ENCODE measurements around the gene PIEZO2. TPM values are rescaled to one million over a fixed set of nuclear protein-coding genes. Genes with fewer than 3 reads are reported as not detected.

Gene PIEZO2
- total RNA-seq, 2 experiments from 2014 or later, result not detected

- CTCF ChIA-PET, result no interaction called here
- Mint-ChIP-seq H3K9me3 (no peaks in the 10 kb centered on the region), H3K36me3 (ENCODE audit: low read depth) (no peaks in the 10 kb centered on the region), H3K4me1 (ENCODE audit: low read depth) (no peaks in the 10 kb centered on the region), H3K27me3 (peaks cover 7% of the 10 kb centered on the region), H3K27ac (no peak overlapping the region), H3K4me3 (no peak overlapping the region)
- POLR2A ChIA-PET, result no interaction called here
- TF ChIP-seq CTCF (IDR thresholded peaks at IDR 0.05), result no peak
- ATAC-seq (ENCODE audit: poor library complexity) (no peak), DNase-seq (no peak)
- Histone ChIP-seq H3K27me3 (ENCODE audit: control insufficient read depth in 1 of 2, insufficient read depth in 2 of 2, low read length in 2 of 2) (no peaks in the 10 kb centered on the region), H3K4me1 (ENCODE audit: insufficient read depth, low read length) (no peaks in the 10 kb centered on the region), H3K9me3 (ENCODE audit: control insufficient read depth in 1 of 2, insufficient read depth in 1 of 2, low read length in 2 of 2) (no peaks in the 10 kb centered on the region), H3K27ac (ENCODE audit: low read depth in 1 of 2, low read length in 2 of 2) (no peak overlapping the region), H3K36me3 (ENCODE audit: insufficient read depth, low read length) (no peaks in the 10 kb centered on the region), H3K4me3 (ENCODE audit: low read length) (no peak overlapping the region)
- intact Hi-C loops (cut with DNase I, micrococcal nuclease), result no loop called here
Measured at GRCh38 chr18:11089931-11090715, 59.2 kb downstream of the PIEZO2 start.

GRCh38 chr18:11081009-11081532 lies 68.3 kb downstream of the PIEZO2 start:
- no peaks in the 10 kb centered on the region for H3K4me1 ChIP-seq (ENCODE audit: insufficient read depth, low read length)
- H3K36me3 ChIP-seq (ENCODE audit: insufficient read depth, low read length), result no peaks in the 10 kb centered on the region
- H3K36me3 Mint-ChIP-seq (ENCODE audit: low read depth), result no peaks in the 10 kb centered on the region
- H3K27ac Mint-ChIP-seq, result no peak overlapping the region
- no peak for DNase-seq
- H3K4me3 ChIP-seq (ENCODE audit: low read length), result no peak overlapping the region
- ATAC-seq (ENCODE audit: poor library complexity), result no peak
- H3K9me3 Mint-ChIP-seq, result no peaks in the 10 kb centered on the region
- intact Hi-C loops (cut with DNase I, micrococcal nuclease), result no loop called here
- CTCF ChIA-PET, result interaction anchor here (0.7 kb wide), 1 partner anchor 624 kb away, joined by 3 read pairs; no protein-coding TSS in a partner anchor
- no peaks in the 10 kb centered on the region for H3K27me3 Mint-ChIP-seq
- POLR2A ChIA-PET, result no interaction called here
- no peak for TF ChIP-seq CTCF (IDR thresholded peaks at IDR 0.05)
- H3K27ac ChIP-seq (ENCODE audit: low read depth in 1 of 2, low read length in 2 of 2), result no peak overlapping the region
- H3K4me3 Mint-ChIP-seq, result no peak overlapping the region
- H3K4me1 Mint-ChIP-seq (ENCODE audit: low read depth), result no peaks in the 10 kb centered on the region
- H3K27me3 ChIP-seq (ENCODE audit: control insufficient read depth in 1 of 2, insufficient read depth in 2 of 2, low read length in 2 of 2), result no peaks in the 10 kb centered on the region
- peaks cover 0 to 4% of the 10 kb centered on the region in 2 experiments for H3K9me3 ChIP-seq (ENCODE audit: control insufficient read depth in 1 of 2, insufficient read depth in 1 of 2, low read length in 2 of 2)

- Histone ChIP-seq H3K36me3 (ENCODE audit: insufficient read depth, low read length) (no peaks in the 10 kb centered on the region), H3K4me3 (ENCODE audit: low read length) (no peak overlapping the region), H3K4me1 (ENCODE audit: insufficient read depth, low read length) (no peaks in the 10 kb centered on the region), H3K27ac (ENCODE audit: low read depth in 1 of 2, low read length in 2 of 2) (no peak overlapping the region), H3K27me3 (ENCODE audit: control insufficient read depth in 1 of 2, insufficient read depth in 2 of 2, low read length in 2 of 2) (no peaks in the 10 kb centered on the region), H3K9me3 (ENCODE audit: control insufficient read depth in 1 of 2, insufficient read depth in 1 of 2, low read length in 2 of 2) (peaks cover 0 to 4% of the 10 kb centered on the region in 2 experiments)
- no peaks in the 10 kb centered on the region for H3K9me3 Mint-ChIP-seq
- no peaks in the 10 kb centered on the region for H3K36me3 Mint-ChIP-seq (ENCODE audit: low read depth)
- ChIA-PET POLR2A (no interaction called here), CTCF (no interaction called here)
- no peak for DNase-seq
- no peaks in the 10 kb centered on the region for H3K4me1 Mint-ChIP-seq (ENCODE audit: low read depth)
- H3K4me3 Mint-ChIP-seq, result no peak overlapping the region
- intact Hi-C loops (cut with DNase I, micrococcal nuclease), result no loop called here
- TF ChIP-seq CTCF (IDR thresholded peaks at IDR 0.05), result no peak
- ATAC-seq (ENCODE audit: poor library complexity), result no peak
- no peaks in the 10 kb centered on the region for H3K27me3 Mint-ChIP-seq
- no peak overlapping the region for H3K27ac Mint-ChIP-seq
Measured at GRCh38 chr18:11078491-11078890, 70.9 kb downstream of the PIEZO2 start.

Measured in CD4-positive, alpha-beta T cell (primary cell).